ENCODE measurements around the gene YIF1B.

DNA sequence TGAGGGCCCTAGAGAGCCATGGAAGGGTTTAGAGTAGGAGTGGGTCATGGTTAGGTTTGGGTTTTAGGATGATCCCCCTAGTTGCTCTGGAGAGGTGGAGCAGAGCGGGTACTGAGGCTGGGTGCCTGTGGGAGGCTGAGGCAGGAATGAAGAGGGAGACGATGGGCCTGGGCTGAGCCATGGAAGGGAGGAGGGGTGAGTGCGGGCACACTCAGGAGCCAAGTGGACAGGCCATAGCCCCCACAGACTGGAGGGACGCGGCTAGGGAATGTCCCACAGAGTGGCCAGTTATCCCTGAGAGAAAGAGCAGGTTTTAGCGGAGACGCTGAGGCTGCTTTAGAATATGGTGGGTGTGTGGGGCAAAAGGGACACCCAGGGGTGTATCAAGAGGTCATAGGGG, 13.9 kb upstream of the YIF1B start:
- TF ChIP-seq, protein P1, sequence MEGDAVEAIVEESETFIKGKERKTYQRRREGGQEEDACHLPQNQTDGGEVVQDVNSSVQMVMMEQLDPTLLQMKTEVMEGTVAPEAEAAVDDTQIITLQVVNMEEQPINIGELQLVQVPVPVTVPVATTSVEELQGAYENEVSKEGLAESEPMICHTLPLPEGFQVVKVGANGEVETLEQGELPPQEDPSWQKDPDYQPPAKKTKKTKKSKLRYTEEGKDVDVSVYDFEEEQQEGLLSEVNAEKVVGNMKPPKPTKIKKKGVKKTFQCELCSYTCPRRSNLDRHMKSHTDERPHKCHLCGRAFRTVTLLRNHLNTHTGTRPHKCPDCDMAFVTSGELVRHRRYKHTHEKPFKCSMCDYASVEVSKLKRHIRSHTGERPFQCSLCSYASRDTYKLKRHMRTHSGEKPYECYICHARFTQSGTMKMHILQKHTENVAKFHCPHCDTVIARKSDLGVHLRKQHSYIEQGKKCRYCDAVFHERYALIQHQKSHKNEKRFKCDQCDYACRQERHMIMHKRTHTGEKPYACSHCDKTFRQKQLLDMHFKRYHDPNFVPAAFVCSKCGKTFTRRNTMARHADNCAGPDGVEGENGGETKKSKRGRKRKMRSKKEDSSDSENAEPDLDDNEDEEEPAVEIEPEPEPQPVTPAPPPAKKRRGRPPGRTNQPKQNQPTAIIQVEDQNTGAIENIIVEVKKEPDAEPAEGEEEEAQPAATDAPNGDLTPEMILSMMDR (IDR thresholded peaks at IDR 0.05; ENCODE audit: extremely low read depth in 1 of 2, insufficient read depth in 1 of 2, low read depth in 1 of 2, low read length in 2 of 2) = no peak
- TF ChIP-seq POLR2AphosphoS5 (IDR thresholded peaks at IDR 0.05; ENCODE audit: insufficient read depth, low read depth, low read length) (no peak), POLR2A (IDR thresholded peaks at IDR 0.05; ENCODE audit: low read depth, low read length) (no peak)
